ENCODE results near the gene KIF14. TPM values are rescaled to one million over a fixed set of nuclear protein-coding genes. Genes with fewer than 3 reads are reported as not detected.
"Not testable (repeated sequence)": the region's sequence is repeated elsewhere in the genome, so short reads cannot be mapped to it uniquely, and the experiment has no call there.

The KIF14 gene
- total RNA-seq, 1 experiment from 2014 or later = 11.6 TPM

GRCh38 chr1:200588698-200589097, 31.9 kb downstream of the KIF14 start:
- Histone ChIP-seq H3K27me3 (no peaks in the 10 kb centered on the region), H3K9me3 (no peaks in the 10 kb centered on the region), H3K36me3 (peaks cover 55% of the 10 kb centered on the region), H3K4me3 (no peak overlapping the region)
- no peak for DNase-seq

GRCh38 chr1:200564319-200564718, 56.2 kb downstream of the KIF14 start:
- Histone ChIP-seq H3K9me3 (no peaks in the 10 kb centered on the region), H3K4me3 (no peak overlapping the region), H3K36me3 (peaks cover 26% of the 10 kb centered on the region), H3K27me3 (no peaks in the 10 kb centered on the region)
- no peak for DNase-seq

- Histone ChIP-seq H3K4me3 (no peak overlapping the region), H3K36me3 (peaks cover 36% of the 10 kb centered on the region), H3K9me3 (no peaks in the 10 kb centered on the region), H3K27me3 (no peaks in the 10 kb centered on the region)
- DNase-seq = no peak
Observed at GRCh38 chr1:200561856-200562214, 58.7 kb downstream of the KIF14 start.

GRCh38 chr1:200558866-200559459, 61.6 kb downstream of the KIF14 start:
- no peaks in the 10 kb centered on the region for H3K27me3 ChIP-seq
- H3K4me3 ChIP-seq = no peak overlapping the region
- no peaks in the 10 kb centered on the region for H3K9me3 ChIP-seq
- H3K36me3 ChIP-seq = peaks cover 24% of the 10 kb centered on the region
- no peak for DNase-seq

GRCh38 chr1:200556002-200556401, 64.5 kb downstream of the KIF14 start:
- Histone ChIP-seq H3K4me3 (no peak overlapping the region), H3K27me3 (no peaks in the 10 kb centered on the region), H3K36me3 (peaks cover 24% of the 10 kb centered on the region), H3K9me3 (no peaks in the 10 kb centered on the region)
- DNase-seq = no peak

GRCh38 chr1:200552737-200553136, 67.8 kb downstream of the KIF14 start:
- not testable (repeated sequence) for DNase-seq, H3K9me3 ChIP-seq
- peaks cover 12% of the 10 kb centered on the region for H3K36me3 ChIP-seq

GRCh38 chr1:200550367-200550766, 70.2 kb downstream of the KIF14 start:
- no peaks in the 10 kb centered on the region for H3K27me3 ChIP-seq
- H3K4me3 ChIP-seq = no peak overlapping the region
- peaks cover 6% of the 10 kb centered on the region; the same call in 1 of the 2 replicates for H3K36me3 ChIP-seq
- no peaks in the 10 kb centered on the region for H3K9me3 ChIP-seq
- no peak for DNase-seq

More at GRCh38 chr1:200552737-200553136, 67.8 kb downstream of the KIF14 start:
- H3K4me3 ChIP-seq, H3K27me3 ChIP-seq: not testable (repeated sequence)

- Histone ChIP-seq H3K4me3 (no peak overlapping the region), H3K9me3 (no peaks in the 10 kb centered on the region), H3K36me3 (no peaks in the 10 kb centered on the region), H3K27me3 (no peaks in the 10 kb centered on the region; the same call in 1 of the 2 replicates)
- no peak for DNase-seq
Observed at GRCh38 chr1:200547386-200547785, 73.2 kb downstream of the KIF14 start.

- H3K9me3 ChIP-seq = no peaks in the 10 kb centered on the region
- DNase-seq = no peak
- no peaks in the 10 kb centered on the region; the same call in 1 of the 2 replicates for H3K27me3 ChIP-seq
- no peak overlapping the region for H3K4me3 ChIP-seq
- H3K36me3 ChIP-seq = no peaks in the 10 kb centered on the region
Observed at GRCh38 chr1:200546577-200546976, 74.0 kb downstream of the KIF14 start.

GRCh38 chr1:200542162-200542561, 78.4 kb downstream of the KIF14 start:
- H3K27me3 ChIP-seq = no peaks in the 10 kb centered on the region; the same call in 1 of the 2 replicates
- no peak for DNase-seq
- no peak overlapping the region for H3K4me3 ChIP-seq
- no peaks in the 10 kb centered on the region for H3K9me3 ChIP-seq
- H3K36me3 ChIP-seq = no peaks in the 10 kb centered on the region

- Histone ChIP-seq H3K4me3 (no peak overlapping the region), H3K36me3 (no peaks in the 10 kb centered on the region), H3K9me3 (no peaks in the 10 kb centered on the region), H3K27me3 (no peaks in the 10 kb centered on the region; the same call in 1 of the 2 replicates)
- DNase-seq = no peak
Observed at GRCh38 chr1:200540281-200540680, 80.3 kb downstream of the KIF14 start.

- Histone ChIP-seq H3K36me3 (no peaks in the 10 kb centered on the region), H3K4me3 (no peak overlapping the region), H3K9me3 (no peaks in the 10 kb centered on the region; the same call in 1 of the 2 replicates), H3K27me3 (no peaks in the 10 kb centered on the region; the same call in 1 of the 2 replicates)
- no peak for DNase-seq
Observed at GRCh38 chr1:200538179-200538578, 82.4 kb downstream of the KIF14 start.

GRCh38 chr1:200535605-200536004, 84.9 kb downstream of the KIF14 start:
- H3K4me3 ChIP-seq = no peak overlapping the region
- peak; percentile 69 for DNase-seq
- no peaks in the 10 kb centered on the region for H3K36me3 ChIP-seq
- H3K9me3 ChIP-seq = no peaks in the 10 kb centered on the region; the same call in 1 of the 2 replicates
- H3K27me3 ChIP-seq = no peaks in the 10 kb centered on the region

GRCh38 chr1:200530623-200531261, 89.8 kb downstream of the KIF14 start:
- no peak for DNase-seq
- no peaks in the 10 kb centered on the region; the same call in 1 of the 2 replicates for H3K9me3 ChIP-seq
- no peak overlapping the region for H3K4me3 ChIP-seq
- H3K27me3 ChIP-seq = no peaks in the 10 kb centered on the region
- H3K36me3 ChIP-seq = no peaks in the 10 kb centered on the region

- Histone ChIP-seq H3K36me3 (no peaks in the 10 kb centered on the region), H3K9me3 (no peaks in the 10 kb centered on the region), H3K4me3 (no peak overlapping the region), H3K27me3 (no peaks in the 10 kb centered on the region; the same call in 1 of the 2 replicates)
- DNase-seq = no peak
Observed at GRCh38 chr1:200528858-200529606, 91.5 kb downstream of the KIF14 start.

GRCh38 chr1:200527670-200528069, 92.9 kb downstream of the KIF14 start:
- Histone ChIP-seq H3K27me3 (no peaks in the 10 kb centered on the region; the same call in 1 of the 2 replicates), H3K9me3 (no peaks in the 10 kb centered on the region), H3K36me3 (no peaks in the 10 kb centered on the region), H3K4me3 (no peak overlapping the region)
- no peak for DNase-seq
